Activated T-cell treated with anti-CD3 and anti-CD28 coated beads for 4 hours (primary cell): Measurements from ENCODE around the gene SP8.

Experiments used
- DNase-seq: peaks from one replicate; pipeline ENCODE4 v3.0.0-alpha.2; 2020

SP8 gene

GRCh38 chr7:20748853-20749252 is 37.8 kb downstream of the SP8 start:
- DNase-seq, result no peak

GRCh38 chr7:20747001-20747400 is 39.7 kb downstream of the SP8 start:
- no peak for DNase-seq

- DNase-seq, result no peak
These were observed 41.0 kb downstream of the SP8 start for GRCh38 chr7:20745702-20746101.

GRCh38 chr7:20744954-20745446 is 41.7 kb downstream of the SP8 start:
- DNase-seq, result no peak

- no peak for DNase-seq
These were observed 43.8 kb downstream of the SP8 start for GRCh38 chr7:20742913-20743312.

GRCh38 chr7:20741801-20742200 is 44.9 kb downstream of the SP8 start:
- no peak for DNase-seq

- no peak for DNase-seq
These were observed 47.9 kb downstream of the SP8 start for GRCh38 chr7:20738518-20739481.

- no peak for DNase-seq
These were observed 48.7 kb downstream of the SP8 start for GRCh38 chr7:20737840-20738448.

GRCh38 chr7:20735346-20736065 is 51.2 kb downstream of the SP8 start:
- no peak for DNase-seq
